Measurements from ENCODE around the gene CNMD.

The CNMD gene

GRCh38 chr13:52775511-52775910 is 35.9 kb upstream of the CNMD start:
- Histone ChIP-seq H3K27me3 (ENCODE audit: control insufficient read depth, insufficient read depth, low read length) (no peaks in the 10 kb centered on the region), H3K4me1 (ENCODE audit: control insufficient read depth, insufficient read depth, low read length) (no peaks in the 10 kb centered on the region), H3K4me3 (ENCODE audit: low read length) (no peak overlapping the region), H3K27ac (ENCODE audit: low read depth, low read length) (no peak overlapping the region), H3K36me3 (ENCODE audit: control insufficient read depth, insufficient read depth, low read length) (no peaks in the 10 kb centered on the region), H3K9ac (ENCODE audit: low read length) (no peak overlapping the region)

DNA sequence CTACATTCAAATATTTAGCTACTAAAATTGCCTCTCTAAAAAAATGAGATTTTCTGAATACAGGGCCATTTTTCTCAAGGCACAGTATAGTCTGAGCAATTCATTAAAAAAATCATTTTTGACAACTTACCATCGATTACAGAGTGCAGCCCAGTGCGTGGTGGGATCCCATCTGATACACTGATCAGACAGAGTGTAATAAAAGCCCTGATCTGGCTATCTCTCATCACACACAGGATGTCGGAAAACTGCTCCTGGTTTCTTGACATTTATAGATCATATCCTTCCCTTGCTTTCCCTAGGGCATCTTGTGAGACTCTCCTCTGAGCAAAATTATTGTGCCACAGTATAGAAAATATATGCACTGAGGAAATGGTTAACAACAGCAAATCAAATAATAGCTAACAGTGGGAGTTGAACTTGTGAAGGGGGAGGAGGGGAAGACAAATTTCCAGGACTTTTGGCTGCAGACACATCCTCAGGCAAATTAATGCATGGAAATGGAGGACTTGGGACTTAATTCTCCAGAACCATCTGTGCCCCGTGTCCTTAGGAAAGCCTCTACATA is 28.4 kb upstream of the CNMD start:
- Histone ChIP-seq H3K4me1 (ENCODE audit: control insufficient read depth, insufficient read depth, low read length) (no peaks in the 10 kb centered on the region), H3K9ac (ENCODE audit: low read length) (no peak overlapping the region), H3K27ac (ENCODE audit: low read depth, low read length) (no peak overlapping the region), H3K4me3 (ENCODE audit: low read length) (no peak overlapping the region), H3K36me3 (ENCODE audit: control insufficient read depth, insufficient read depth, low read length) (no peaks in the 10 kb centered on the region), H3K27me3 (ENCODE audit: control insufficient read depth, insufficient read depth, low read length) (no peaks in the 10 kb centered on the region)

DNA sequence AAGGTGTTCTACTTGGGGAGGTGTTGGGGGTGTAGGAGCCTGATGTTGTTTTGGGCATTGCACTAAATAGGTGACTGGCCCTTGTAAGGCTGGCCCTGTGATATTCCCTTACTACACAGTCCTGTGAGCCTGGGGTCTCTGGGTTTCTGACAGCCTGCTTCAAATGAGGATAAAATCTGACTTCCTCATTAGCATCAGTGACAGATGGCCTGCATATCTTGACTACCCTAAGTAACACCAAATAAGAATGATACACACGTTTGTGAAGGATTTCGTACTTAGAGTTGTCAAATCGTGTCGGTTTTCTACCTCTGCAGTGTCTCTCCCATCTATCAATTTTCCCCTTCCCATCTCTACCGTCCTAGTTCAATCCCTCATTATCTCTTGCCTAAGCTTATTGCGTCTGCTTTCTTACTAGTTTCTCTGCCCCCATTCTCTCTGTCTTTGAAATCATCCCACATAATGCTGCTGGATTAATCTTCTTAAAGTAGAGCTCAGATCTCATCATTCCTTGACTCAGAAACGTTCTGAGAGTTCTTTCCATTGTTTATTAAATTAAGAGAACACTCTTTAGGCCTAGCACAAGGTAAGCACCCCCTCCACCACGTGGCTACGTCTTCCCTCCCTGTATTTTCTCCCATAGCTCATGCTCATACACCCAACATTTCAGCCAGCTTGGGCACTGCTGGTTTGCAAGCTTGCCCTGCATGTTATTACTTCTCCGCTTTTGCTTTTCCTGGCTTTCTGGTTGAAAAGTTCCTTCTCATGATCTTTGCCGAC is 26.2 kb upstream of the CNMD start:
- H3K27ac ChIP-seq (ENCODE audit: low read depth, low read length): no peak overlapping the region
- no peak overlapping the region for H3K4me3 ChIP-seq (ENCODE audit: low read length)
- H3K4me1 ChIP-seq (ENCODE audit: control insufficient read depth, insufficient read depth, low read length): no peaks in the 10 kb centered on the region
- no peak overlapping the region for H3K9ac ChIP-seq (ENCODE audit: low read length)
- no peaks in the 10 kb centered on the region for H3K27me3 ChIP-seq (ENCODE audit: control insufficient read depth, insufficient read depth, low read length)
- no peaks in the 10 kb centered on the region for H3K36me3 ChIP-seq (ENCODE audit: control insufficient read depth, insufficient read depth, low read length)

DNA sequence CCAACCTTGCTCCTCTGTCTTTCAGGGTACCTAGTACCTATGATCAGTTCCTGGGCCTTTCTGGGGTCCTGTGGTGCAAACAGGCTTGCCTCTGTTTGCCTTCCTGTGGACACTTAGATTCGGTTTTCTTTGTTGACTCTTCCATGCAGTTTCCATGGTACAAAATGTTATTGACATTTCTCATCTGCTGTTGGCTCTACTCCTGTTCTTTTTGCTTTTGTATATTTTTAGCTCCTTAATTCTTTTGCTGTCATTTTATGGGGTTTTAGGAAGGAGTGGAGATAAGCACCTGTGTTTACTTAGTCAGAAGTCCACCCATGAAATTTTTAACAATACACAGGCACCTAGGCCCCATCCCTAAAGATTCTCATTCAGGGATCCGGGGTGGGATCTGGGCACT is 20.5 kb upstream of the CNMD start:
- Histone ChIP-seq H3K4me3 (ENCODE audit: low read length) (no peak overlapping the region), H3K27me3 (ENCODE audit: control insufficient read depth, insufficient read depth, low read length) (no peaks in the 10 kb centered on the region), H3K27ac (ENCODE audit: low read depth, low read length) (no peak overlapping the region), H3K4me1 (ENCODE audit: control insufficient read depth, insufficient read depth, low read length) (no peaks in the 10 kb centered on the region), H3K9ac (ENCODE audit: low read length) (no peak overlapping the region), H3K36me3 (ENCODE audit: control insufficient read depth, insufficient read depth, low read length) (no peaks in the 10 kb centered on the region)

DNA sequence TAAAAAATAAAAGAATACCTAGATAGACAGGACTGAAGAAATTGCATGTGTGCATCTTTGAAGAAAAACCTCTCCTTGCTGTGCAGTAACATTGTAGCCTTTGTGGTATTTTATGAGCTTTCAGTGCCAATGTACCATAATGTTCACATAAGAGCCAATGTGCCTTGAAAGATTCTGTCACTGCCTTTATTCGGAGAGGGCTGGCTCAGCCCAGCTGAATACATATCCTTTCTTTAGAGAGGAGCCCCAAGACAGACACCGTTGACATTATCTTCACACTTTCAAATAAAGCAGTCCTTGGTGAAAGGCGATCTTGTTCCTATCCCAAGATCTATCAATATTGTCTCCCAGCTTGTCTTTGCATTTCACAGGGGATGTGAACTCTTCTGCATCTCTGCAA is 18.5 kb upstream of the CNMD start:
- Histone ChIP-seq H3K4me3 (ENCODE audit: low read length) (no peak overlapping the region), H3K4me1 (ENCODE audit: control insufficient read depth, insufficient read depth, low read length) (no peaks in the 10 kb centered on the region), H3K27me3 (ENCODE audit: control insufficient read depth, insufficient read depth, low read length) (no peaks in the 10 kb centered on the region), H3K27ac (ENCODE audit: low read depth, low read length) (no peak overlapping the region), H3K36me3 (ENCODE audit: control insufficient read depth, insufficient read depth, low read length) (no peaks in the 10 kb centered on the region), H3K9ac (ENCODE audit: low read length) (no peak overlapping the region)

DNA sequence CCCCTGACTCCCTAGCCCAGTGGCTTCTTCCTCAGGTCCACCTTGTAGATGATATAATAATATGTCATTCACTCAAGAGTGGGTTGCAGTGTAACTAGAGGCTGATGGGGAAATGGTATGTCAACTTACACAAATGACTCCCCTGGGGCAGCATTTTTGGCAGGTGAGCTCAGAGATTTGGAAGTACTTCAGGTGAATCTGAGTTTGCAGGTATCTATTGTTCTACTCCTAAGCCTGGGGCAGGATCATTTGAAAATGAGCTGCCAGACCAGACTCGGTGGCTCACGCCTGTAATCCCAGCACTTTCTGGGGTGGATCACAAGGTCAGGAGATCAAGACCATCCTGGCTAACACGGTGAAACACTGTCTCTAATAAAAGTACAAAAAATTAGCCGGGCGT is 11.6 kb upstream of the CNMD start:
- no peaks in the 10 kb centered on the region for H3K4me1 ChIP-seq (ENCODE audit: control insufficient read depth, insufficient read depth, low read length)
- no peak overlapping the region for H3K27ac ChIP-seq (ENCODE audit: low read depth, low read length)
- H3K27me3 ChIP-seq (ENCODE audit: control insufficient read depth, insufficient read depth, low read length): no peaks in the 10 kb centered on the region
- no peaks in the 10 kb centered on the region for H3K36me3 ChIP-seq (ENCODE audit: control insufficient read depth, insufficient read depth, low read length)
- no peak overlapping the region for H3K9ac ChIP-seq (ENCODE audit: low read length)
- H3K4me3 ChIP-seq (ENCODE audit: low read length): no peak overlapping the region

DNA sequence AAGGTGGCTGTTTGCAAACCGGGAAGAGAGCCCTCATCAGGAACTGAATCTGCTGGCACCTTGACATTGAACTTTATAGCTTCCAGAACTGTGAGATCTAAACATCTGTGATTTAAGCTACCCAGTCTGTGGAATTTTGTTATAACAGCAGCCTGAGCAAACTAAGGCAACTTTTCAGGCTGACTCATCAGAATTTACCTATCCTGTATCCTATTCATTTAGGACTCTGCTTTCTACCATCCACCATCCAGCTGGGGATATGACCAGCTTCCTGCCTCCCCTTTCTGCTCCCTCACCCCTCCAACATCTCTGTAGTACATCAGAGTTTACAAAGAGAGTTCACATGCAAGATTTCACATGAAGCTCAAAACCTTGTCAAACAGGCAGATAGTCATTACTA is 11.1 kb upstream of the CNMD start:
- no peak overlapping the region for H3K9ac ChIP-seq (ENCODE audit: low read length)
- H3K27ac ChIP-seq (ENCODE audit: low read depth, low read length): no peak overlapping the region
- no peaks in the 10 kb centered on the region for H3K36me3 ChIP-seq (ENCODE audit: control insufficient read depth, insufficient read depth, low read length)
- no peaks in the 10 kb centered on the region for H3K4me1 ChIP-seq (ENCODE audit: control insufficient read depth, insufficient read depth, low read length)
- H3K27me3 ChIP-seq (ENCODE audit: control insufficient read depth, insufficient read depth, low read length): no peaks in the 10 kb centered on the region
- H3K4me3 ChIP-seq (ENCODE audit: low read length): no peak overlapping the region

- no peak overlapping the region for H3K4me3 ChIP-seq (ENCODE audit: low read length)
- H3K36me3 ChIP-seq (ENCODE audit: control insufficient read depth, insufficient read depth, low read length): no peaks in the 10 kb centered on the region
- H3K27ac ChIP-seq (ENCODE audit: low read depth, low read length): no peak overlapping the region
- H3K9ac ChIP-seq (ENCODE audit: low read length): no peak overlapping the region
- no peaks in the 10 kb centered on the region for H3K4me1 ChIP-seq (ENCODE audit: control insufficient read depth, insufficient read depth, low read length)
- H3K27me3 ChIP-seq (ENCODE audit: control insufficient read depth, insufficient read depth, low read length): no peaks in the 10 kb centered on the region
Measured at GRCh38 chr13:52749419-52749818, 9.8 kb upstream of the CNMD start.

DNA sequence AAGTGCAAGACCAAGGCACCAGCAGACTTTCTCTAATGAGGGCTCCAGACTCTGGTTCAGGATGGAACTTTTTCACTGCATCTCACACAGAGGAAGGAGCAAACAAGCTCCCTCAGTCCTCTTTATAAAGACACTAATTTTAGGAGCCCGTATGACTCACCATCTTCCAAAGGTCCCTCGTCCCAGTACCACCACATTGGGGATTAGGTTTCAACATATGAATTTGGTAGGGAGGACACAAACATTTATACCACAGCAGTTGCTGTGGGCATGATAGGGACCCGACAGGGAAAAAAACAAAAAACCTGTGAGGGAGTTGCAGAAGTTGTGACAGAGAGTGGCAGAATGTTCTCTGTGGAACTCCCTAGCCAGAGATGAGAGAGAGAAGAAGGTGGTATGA is 6.5 kb upstream of the CNMD start:
- no peaks in the 10 kb centered on the region for H3K4me1 ChIP-seq (ENCODE audit: control insufficient read depth, insufficient read depth, low read length)
- H3K27ac ChIP-seq (ENCODE audit: low read depth, low read length): no peak overlapping the region
- H3K4me3 ChIP-seq (ENCODE audit: low read length): no peak overlapping the region
- H3K36me3 ChIP-seq (ENCODE audit: control insufficient read depth, insufficient read depth, low read length): no peaks in the 10 kb centered on the region
- no peaks in the 10 kb centered on the region for H3K27me3 ChIP-seq (ENCODE audit: control insufficient read depth, insufficient read depth, low read length)
- H3K9ac ChIP-seq (ENCODE audit: low read length): no peak overlapping the region

DNA sequence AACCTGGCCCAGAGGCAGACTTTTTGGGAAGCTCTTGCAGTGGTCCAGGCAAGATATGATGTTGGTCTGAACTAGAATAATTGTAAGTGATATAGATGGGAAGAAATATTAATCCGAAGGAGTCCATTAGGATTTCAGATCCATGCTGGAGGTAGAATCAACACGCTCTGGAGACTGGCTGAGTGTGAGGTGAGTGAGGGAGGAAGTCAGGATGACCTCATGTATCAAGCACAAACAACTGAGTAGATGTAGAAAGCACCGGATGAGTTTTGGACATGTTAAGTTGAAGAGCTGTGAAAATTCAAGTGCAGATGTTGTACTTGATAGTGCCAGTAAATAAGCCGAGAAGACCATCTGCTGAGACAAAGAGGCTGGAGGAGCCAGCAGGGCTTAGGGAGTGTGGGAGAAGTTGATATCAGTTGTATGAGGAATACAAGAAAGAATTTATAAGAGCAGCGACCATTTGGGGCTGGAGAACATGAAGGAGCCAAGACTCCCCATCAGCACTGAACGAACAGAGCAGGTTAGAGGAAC is 5.3 kb upstream of the CNMD start:
- Histone ChIP-seq H3K9ac (ENCODE audit: low read length) (no peak overlapping the region), H3K4me1 (ENCODE audit: control insufficient read depth, insufficient read depth, low read length) (no peaks in the 10 kb centered on the region), H3K36me3 (ENCODE audit: control insufficient read depth, insufficient read depth, low read length) (no peaks in the 10 kb centered on the region), H3K27me3 (ENCODE audit: control insufficient read depth, insufficient read depth, low read length) (peaks cover 4% of the 10 kb centered on the region), H3K27ac (ENCODE audit: low read depth, low read length) (no peak overlapping the region), H3K4me3 (ENCODE audit: low read length) (no peak overlapping the region)

- H3K9ac ChIP-seq (ENCODE audit: low read length): no peak overlapping the region
- H3K27ac ChIP-seq (ENCODE audit: low read depth, low read length): no peak overlapping the region
- H3K27me3 ChIP-seq (ENCODE audit: control insufficient read depth, insufficient read depth, low read length): peaks cover 12% of the 10 kb centered on the region
- H3K36me3 ChIP-seq (ENCODE audit: control insufficient read depth, insufficient read depth, low read length): no peaks in the 10 kb centered on the region
- no peaks in the 10 kb centered on the region for H3K4me1 ChIP-seq (ENCODE audit: control insufficient read depth, insufficient read depth, low read length)
- H3K4me3 ChIP-seq (ENCODE audit: low read length): no peak overlapping the region
Measured at GRCh38 chr13:52743988-52744387, 4.4 kb upstream of the CNMD start.

DNA sequence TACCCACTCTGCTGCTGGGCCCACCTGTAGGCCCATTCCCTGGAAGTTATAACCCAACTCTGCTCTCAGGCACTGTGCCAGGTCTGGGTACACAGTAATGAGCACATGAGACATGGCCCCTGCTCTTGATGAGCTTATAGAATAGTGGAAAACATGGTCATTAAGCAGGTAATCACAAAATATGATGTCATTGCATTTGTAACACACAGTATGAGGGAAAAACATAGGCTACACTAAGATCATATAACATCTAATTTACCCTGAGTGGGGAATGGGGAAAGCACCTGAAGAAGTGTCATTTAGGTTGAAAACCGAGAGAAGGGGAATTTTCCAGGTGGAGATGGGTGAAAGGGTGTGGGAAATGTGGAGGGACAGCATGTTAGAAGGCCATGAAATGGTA is 3.9 kb upstream of the CNMD start:
- Histone ChIP-seq H3K9ac (ENCODE audit: low read length) (no peak overlapping the region), H3K4me3 (ENCODE audit: low read length) (no peak overlapping the region)

More for the DNA sequence above, 3.9 kb upstream of the CNMD start:
- Histone ChIP-seq H3K27me3 (ENCODE audit: control insufficient read depth, insufficient read depth, low read length) (peaks cover 13% of the 10 kb centered on the region), H3K4me1 (ENCODE audit: control insufficient read depth, insufficient read depth, low read length) (no peaks in the 10 kb centered on the region), H3K27ac (ENCODE audit: low read depth, low read length) (no peak overlapping the region), H3K36me3 (ENCODE audit: control insufficient read depth, insufficient read depth, low read length) (no peaks in the 10 kb centered on the region)
